ENCODE measurements around the gene KIAA0825.

GRCh38 chr5:94415798-94416197 is 202.6 kb downstream of the KIAA0825 start:
- no peak for TF ChIP-seq L3MBTL2 (conservative IDR thresholded peaks at IDR 0.05)
- TF ChIP-seq SUZ12 (IDR thresholded peaks at IDR 0.05) = no peak
- no peak for TF ChIP-seq SP1 (IDR thresholded peaks at IDR 0.05)
- no peak for TF ChIP-seq TARDBP (IDR thresholded peaks at IDR 0.05)
- no peak for TF ChIP-seq ZNF384 (IDR thresholded peaks at IDR 0.05)
- TF ChIP-seq ARNT (IDR thresholded peaks at IDR 0.05) = no peak
- TF ChIP-seq HDGF (IDR thresholded peaks at IDR 0.05; ENCODE audit: borderline replicate concordance) = no peak
- TF ChIP-seq ELF4 (IDR thresholded peaks at IDR 0.05) = no peak
- TF ChIP-seq FOXM1 (IDR thresholded peaks at IDR 0.05; ENCODE audit: borderline replicate concordance) = no peak
- TF ChIP-seq LEF1 (IDR thresholded peaks at IDR 0.05; ENCODE audit: borderline replicate concordance) = no peak
- no peak for TF ChIP-seq PKNOX1 (IDR thresholded peaks at IDR 0.05)
- no peak for TF ChIP-seq NFRKB (IDR thresholded peaks at IDR 0.05)
- TF ChIP-seq CTBP1 (IDR thresholded peaks at IDR 0.05; ENCODE audit: borderline replicate concordance) = no peak
- TF ChIP-seq FOXK2 (IDR thresholded peaks at IDR 0.05) = no peak
